EH (cell line): ENCODE results near the gene RNU1-2.
"Not testable (repeated sequence)": the region's sequence is repeated elsewhere in the genome, so short reads cannot be mapped to it uniquely, and the experiment has no call there.

Source experiments
- DNase-seq: peaks from one replicate; pipeline ENCODE4 v3.0.0-alpha.2; 2015; ENCODE audit warnings: low read depth

RNU1-2 gene

GRCh38 chr1:16888860-16889816, 6.6 kb upstream of the RNU1-2 start:
- peak; percentile 61 for DNase-seq

GRCh38 chr1:16890539-16891021, 5.2 kb upstream of the RNU1-2 start:
- not testable (repeated sequence) for DNase-seq

GRCh38 chr1:16891057-16891456, 4.7 kb upstream of the RNU1-2 start:
- not testable (repeated sequence) for DNase-seq

GRCh38 chr1:16892978-16893525, 2.7 kb upstream of the RNU1-2 start:
- not testable (repeated sequence) for DNase-seq

GRCh38 chr1:16893796-16894195, 2.0 kb upstream of the RNU1-2 start:
- DNase-seq, result not testable (repeated sequence)

- not testable (repeated sequence) for DNase-seq
Observed at GRCh38 chr1:16894338-16894737, 1.4 kb upstream of the RNU1-2 start.

- not testable (repeated sequence) for DNase-seq
Observed at GRCh38 chr1:16895233-16895597, 565 bp upstream of the RNU1-2 start.

- DNase-seq, result peak; percentile 98
Observed at GRCh38 chr1:16896316-16897055, 706 bp downstream of the RNU1-2 start.

GRCh38 chr1:16897653-16898052, 1.9 kb downstream of the RNU1-2 start:
- not testable (repeated sequence) for DNase-seq

- not testable (repeated sequence) for DNase-seq
Observed at GRCh38 chr1:16898298-16898697, 2.5 kb downstream of the RNU1-2 start.

- DNase-seq, result not testable (repeated sequence)
Observed at GRCh38 chr1:16899020-16899419, 3.2 kb downstream of the RNU1-2 start.

- DNase-seq, result peak; percentile 41
Observed at GRCh38 chr1:16900751-16901150, 5.0 kb downstream of the RNU1-2 start.

GRCh38 chr1:16901371-16901770, 5.6 kb downstream of the RNU1-2 start:
- DNase-seq, result not testable (repeated sequence)

- peak; percentile 71 for DNase-seq
Observed at GRCh38 chr1:16903054-16903453, 7.3 kb downstream of the RNU1-2 start.

- DNase-seq, result no peak
Observed at GRCh38 chr1:16903458-16903796, 7.6 kb downstream of the RNU1-2 start.

- peak; percentile 99 for DNase-seq
Observed at GRCh38 chr1:16904560-16905109, 8.9 kb downstream of the RNU1-2 start.

- peak; percentile 90 for DNase-seq
Observed at GRCh38 chr1:16905110-16905867, 9.5 kb downstream of the RNU1-2 start.

GRCh38 chr1:16905868-16906702, 10.3 kb downstream of the RNU1-2 start:
- peak; percentile 55 for DNase-seq

GRCh38 chr1:16906873-16907272, 11.1 kb downstream of the RNU1-2 start:
- DNase-seq, result no peak
